Sigmoid colon (tissue), 3 donors: ENCODE results near the gene ACTL7A.

ENCODE experiments used
- CTCF ChIP-seq, 4 experiments: fragments of 450-650 bp in 3 of 4; fragments of 200-600 bp in 1 of 4; IDR thresholded peaks; one replicate each; pipeline ENCODE4 v1.5.1; 2016 to 2019; ENCODE audit warnings: antibody characterized with exemption in 4 of 4, mild to moderate bottlenecking in 3 of 4, moderate library complexity in 2 of 4
- POLR2A ChIP-seq, 2 donors: fragments of 450-650 bp; IDR thresholded peaks; one replicate each; pipeline ENCODE4 v1.6.1; 2016; ENCODE audit warnings: antibody characterized with exemption in 2 of 2, mild to moderate bottlenecking in 2 of 2, moderate library complexity in 2 of 2

GRCh38 chr9:108852079-108852478 is 10.0 kb upstream of the ACTL7A start:
- TF ChIP-seq POLR2A (IDR thresholded peaks at IDR 0.05) (no peak), CTCF (IDR thresholded peaks at IDR 0.05) (no peak)
